Activated naive CD4-positive, alpha-beta T cell treated with anti-CD3 and anti-CD28 coated beads, Interleukin-2, amount 10 ng/mL, durations not matched to agents 7 days and 5 days (primary cell): ENCODE data around the gene NMT1.
"Not testable (repeated sequence)": the region's sequence is repeated elsewhere in the genome, so short reads cannot be mapped to it uniquely, and the experiment has no call there.

Source experiments
- CTCF ChIA-PET: fragments of 350-600 bp; sonication (Branson Sonifier 250); formaldehyde crosslinking; loops from one replicate; lab custom pipeline; 2021; ENCODE audit warnings: antibody characterized with exemption; lab: Charles Lee
- DNase-seq: peaks from one replicate; pipeline ENCODE4 v3.0.0-alpha.2; 2020
- H3K27ac Mint-ChIP-seq: one replicate; pipeline ENCODE4 v1.8.0; 2021; ENCODE audit warnings: mild to moderate bottlenecking, moderate library complexity, mixed read lengths
- H3K27me3 Mint-ChIP-seq: one replicate; pipeline ENCODE4 v1.8.0; 2021; ENCODE audit warnings: mild to moderate bottlenecking, mixed read lengths
- H3K36me3 Mint-ChIP-seq: one replicate; pipeline ENCODE4 v1.8.0; 2021; ENCODE audit warnings: mixed read lengths
- H3K4me1 Mint-ChIP-seq: one replicate; pipeline ENCODE4 v1.8.0; 2021; ENCODE audit warnings: mixed read lengths
- H3K4me3 Mint-ChIP-seq: one replicate; pipeline ENCODE4 v1.8.0; 2021; ENCODE audit warnings: mild to moderate bottlenecking, moderate library complexity, mixed read lengths
- H3K9me3 Mint-ChIP-seq: one replicate; pipeline ENCODE4 v1.8.0; 2021; ENCODE audit warnings: mixed read lengths

NMT1 gene

GRCh38 chr17:45117848-45118646 is 56.9 kb downstream of the NMT1 start:
- DNase-seq, result no peak
- Mint-ChIP-seq H3K27me3 (peaks cover 54% of the 10 kb centered on the region), H3K4me3 (no peak overlapping the region), H3K36me3 (no peaks in the 10 kb centered on the region), H3K4me1 (no peaks in the 10 kb centered on the region), H3K9me3 (no peaks in the 10 kb centered on the region), H3K27ac (no peak overlapping the region)
- CTCF ChIA-PET, result interaction anchor here (0.6 to 2.7 kb wide), 7 partner anchors 9 to 207 kb away, joined by 3 to 14 read pairs (median 3); partner anchors contain the start of gene ACBD4

- DNase-seq, result no peak
- CTCF ChIA-PET, result interaction anchor here (0.7 to 2.7 kb wide), 6 partner anchors 10 to 208 kb away, joined by 3 to 14 read pairs (median 3); partner anchors contain the start of gene ACBD4
- Mint-ChIP-seq H3K4me1 (no peaks in the 10 kb centered on the region), H3K27ac (no peak overlapping the region), H3K36me3 (no peaks in the 10 kb centered on the region), H3K27me3 (peaks cover 59% of the 10 kb centered on the region), H3K9me3 (no peaks in the 10 kb centered on the region), H3K4me3 (no peak overlapping the region)
These were observed 57.6 kb downstream of the NMT1 start for GRCh38 chr17:45118691-45119090.

GRCh38 chr17:45119964-45120363 is 58.8 kb downstream of the NMT1 start:
- H3K4me1 Mint-ChIP-seq, result no peaks in the 10 kb centered on the region
- H3K36me3 Mint-ChIP-seq, result no peaks in the 10 kb centered on the region
- no peak overlapping the region for H3K27ac Mint-ChIP-seq
- H3K4me3 Mint-ChIP-seq, result no peak overlapping the region
- H3K9me3 Mint-ChIP-seq, result no peaks in the 10 kb centered on the region
- peaks cover 59% of the 10 kb centered on the region for H3K27me3 Mint-ChIP-seq
- CTCF ChIA-PET, result interaction anchor here (1.4 kb wide), 2 partner anchors 97 to 200 kb away, joined by 3 read pairs; no protein-coding TSS in a partner anchor
- no peak for DNase-seq

GRCh38 chr17:45120558-45120957 is 59.4 kb downstream of the NMT1 start:
- Mint-ChIP-seq H3K9me3 (no peaks in the 10 kb centered on the region), H3K36me3 (no peaks in the 10 kb centered on the region), H3K4me3 (no peak overlapping the region), H3K27me3 (peaks cover 59% of the 10 kb centered on the region), H3K4me1 (no peaks in the 10 kb centered on the region), H3K27ac (no peak overlapping the region)
- DNase-seq, result no peak
- CTCF ChIA-PET, result interaction anchor here (1.4 kb wide), 1 partner anchor 200 kb away, joined by 3 read pairs; no protein-coding TSS in a partner anchor

- no peaks in the 10 kb centered on the region for H3K36me3 Mint-ChIP-seq
- no peaks in the 10 kb centered on the region for H3K9me3 Mint-ChIP-seq
- CTCF ChIA-PET, result interaction anchor here (1.4 kb wide), 1 partner anchor 201 kb away, joined by 3 read pairs; no protein-coding TSS in a partner anchor
- no peak for DNase-seq
- H3K4me1 Mint-ChIP-seq, result no peaks in the 10 kb centered on the region
- H3K27me3 Mint-ChIP-seq, result peaks cover 55% of the 10 kb centered on the region
- H3K4me3 Mint-ChIP-seq, result no peak overlapping the region
- H3K27ac Mint-ChIP-seq, result no peak overlapping the region
These were observed 59.9 kb downstream of the NMT1 start for GRCh38 chr17:45121055-45121454.

GRCh38 chr17:45123076-45123770 is 62.1 kb downstream of the NMT1 start:
- Mint-ChIP-seq H3K9me3 (no peaks in the 10 kb centered on the region), H3K4me1 (no peaks in the 10 kb centered on the region), H3K36me3 (no peaks in the 10 kb centered on the region), H3K4me3 (no peak overlapping the region), H3K27me3 (peaks cover 45% of the 10 kb centered on the region), H3K27ac (no peak overlapping the region)
- DNase-seq, result no peak
- CTCF ChIA-PET, result interaction anchor here (4.3 kb wide), 1 partner anchor 12 kb away, joined by 17 read pairs; the partner anchor contains the start of gene ACBD4

GRCh38 chr17:45123930-45124796 is 63.0 kb downstream of the NMT1 start:
- no peaks in the 10 kb centered on the region for H3K4me1 Mint-ChIP-seq
- DNase-seq, result no peak
- H3K36me3 Mint-ChIP-seq, result no peaks in the 10 kb centered on the region
- CTCF ChIA-PET, result interaction anchor here (4.3 kb wide), 1 partner anchor 11 kb away, joined by 17 read pairs; the partner anchor contains the start of gene ACBD4
- H3K9me3 Mint-ChIP-seq, result no peaks in the 10 kb centered on the region
- no peak overlapping the region for H3K27ac Mint-ChIP-seq
- no peak overlapping the region for H3K4me3 Mint-ChIP-seq
- peaks cover 36% of the 10 kb centered on the region for H3K27me3 Mint-ChIP-seq

GRCh38 chr17:45124797-45125122 is 63.6 kb downstream of the NMT1 start:
- H3K36me3 Mint-ChIP-seq, H3K4me3 Mint-ChIP-seq, H3K9me3 Mint-ChIP-seq, DNase-seq, H3K27ac Mint-ChIP-seq, H3K4me1 Mint-ChIP-seq: not testable (repeated sequence)
- CTCF ChIA-PET, result interaction anchor here (4.3 kb wide), 1 partner anchor 11 kb away, joined by 17 read pairs; the partner anchor contains the start of gene ACBD4
- H3K27me3 Mint-ChIP-seq, result peaks cover 35% of the 10 kb centered on the region

GRCh38 chr17:45125509-45125908 is 64.4 kb downstream of the NMT1 start:
- H3K4me1 Mint-ChIP-seq, result no peaks in the 10 kb centered on the region
- no peak overlapping the region for H3K4me3 Mint-ChIP-seq
- H3K36me3 Mint-ChIP-seq, result no peaks in the 10 kb centered on the region
- peaks cover 32% of the 10 kb centered on the region for H3K27me3 Mint-ChIP-seq
- no peak overlapping the region for H3K27ac Mint-ChIP-seq
- CTCF ChIA-PET, result interaction anchor here (4.3 kb wide), 1 partner anchor 10 kb away, joined by 17 read pairs; the partner anchor contains the start of gene ACBD4
- no peak for DNase-seq
- H3K9me3 Mint-ChIP-seq, result no peaks in the 10 kb centered on the region

GRCh38 chr17:45127207-45127547 is 66.1 kb downstream of the NMT1 start:
- H3K4me3 Mint-ChIP-seq, result no peak overlapping the region

GRCh38 chr17:45127548-45128300 is 66.6 kb downstream of the NMT1 start:
- no peaks in the 10 kb centered on the region for H3K4me1 Mint-ChIP-seq
- H3K9me3 Mint-ChIP-seq, result no peaks in the 10 kb centered on the region
- H3K27me3 Mint-ChIP-seq, result peaks cover 31% of the 10 kb centered on the region
- no peak overlapping the region for H3K27ac Mint-ChIP-seq
- H3K36me3 Mint-ChIP-seq, result no peaks in the 10 kb centered on the region
- CTCF ChIA-PET, result interaction anchor here (4.3 kb wide), 1 partner anchor 8 kb away, joined by 17 read pairs; the partner anchor contains the start of gene ACBD4
- H3K4me3 Mint-ChIP-seq, result no peak overlapping the region
- DNase-seq, result no peak

More at GRCh38 chr17:45127207-45127547, 66.1 kb downstream of the NMT1 start:
- no peak for DNase-seq
- Mint-ChIP-seq H3K9me3 (no peaks in the 10 kb centered on the region), H3K36me3 (no peaks in the 10 kb centered on the region), H3K4me1 (no peaks in the 10 kb centered on the region), H3K27ac (no peak overlapping the region), H3K27me3 (peaks cover 32% of the 10 kb centered on the region)
- CTCF ChIA-PET, result interaction anchor here (4.3 kb wide), 1 partner anchor 8 kb away, joined by 17 read pairs; the partner anchor contains the start of gene ACBD4

- H3K36me3 Mint-ChIP-seq, result no peaks in the 10 kb centered on the region
- H3K4me1 Mint-ChIP-seq, result peaks cover 3% of the 10 kb centered on the region
- CTCF ChIA-PET, result no interaction called here
- H3K27ac Mint-ChIP-seq, result no peak overlapping the region
- no peaks in the 10 kb centered on the region for H3K9me3 Mint-ChIP-seq
- H3K27me3 Mint-ChIP-seq, result peaks cover 26% of the 10 kb centered on the region
- DNase-seq, result no peak
- H3K4me3 Mint-ChIP-seq, result no peak overlapping the region
These were observed 67.2 kb downstream of the NMT1 start for GRCh38 chr17:45128331-45128730.

GRCh38 chr17:45128989-45129388 is 67.9 kb downstream of the NMT1 start:
- CTCF ChIA-PET, result interaction anchor here (1.2 kb wide), 1 partner anchor 27 kb away, joined by 4 read pairs; no protein-coding TSS in a partner anchor
- Mint-ChIP-seq H3K36me3 (no peaks in the 10 kb centered on the region), H3K4me1 (peaks cover 6% of the 10 kb centered on the region), H3K27me3 (peaks cover 24% of the 10 kb centered on the region), H3K27ac (no peak overlapping the region), H3K4me3 (no peak overlapping the region), H3K9me3 (no peaks in the 10 kb centered on the region)
- DNase-seq, result no peak
